Right ventricle myocardium inferior (tissue), 1 donor: ENCODE results near the gene ZNF324B. TPM values are rescaled to one million over a fixed set of nuclear protein-coding genes. Genes with fewer than 3 reads are reported as not detected.

Source experiments
- total RNA-seq: library from RNA; stranded (reverse); fragmentation: NEBNext Ultra II Directional; extraction: Animal tissue kit (Norgen Biotek cat#: 25700); gene quantifications from one replicate; pipeline ENCODE4 v1.2.1, GENCODE V29; 2021
- donor health status: DM: no; HTN: yes; CAD: no; lungs with severe emphysema.

The ZNF324B gene
- total RNA-seq, 1 donor from 2014 or later = 3.2 TPM

Other genes starting within 250 kb of the ZNF324B start
- gene ZNF544, start 222.7 kb upstream of the ZNF324B start, total RNA-seq = 19.4 TPM
- gene ZNF8, start 172.7 kb upstream of the ZNF324B start, total RNA-seq = 4.2 TPM
- gene ERVK3-1, start 146.2 kb upstream of the ZNF324B start, total RNA-seq = 21.7 TPM
- gene ZSCAN22, start 124.6 kb upstream of the ZNF324B start, total RNA-seq = 1.8 TPM
- 3.9 TPM for gene A1BG, start 98.1 kb upstream of the ZNF324B start, total RNA-seq
- 0.19 TPM for gene ZNF497, start 88.9 kb upstream of the ZNF324B start, total RNA-seq
- gene ZNF837, start 70.6 kb upstream of the ZNF324B start, total RNA-seq = 0.22 TPM
- 551 TPM for gene RPS5, start 64.4 kb upstream of the ZNF324B start, total RNA-seq
- gene RNF225, start 56.0 kb upstream of the ZNF324B start, total RNA-seq = not detected
- gene ZNF584, start 43.0 kb upstream of the ZNF324B start, total RNA-seq = 15.8 TPM
- 5.1 TPM for gene ZNF132, start 11.5 kb upstream of the ZNF324B start, total RNA-seq
- 4.3 TPM for gene ZNF324, start 15.5 kb downstream of the ZNF324B start, total RNA-seq
- 3.9 TPM for gene ZNF446, start 24.7 kb downstream of the ZNF324B start, total RNA-seq
- 3.2 TPM for gene SLC27A5, start 60.4 kb downstream of the ZNF324B start, total RNA-seq
- 9.9 TPM for gene ZBTB45, start 68.2 kb downstream of the ZNF324B start, total RNA-seq
- 143 TPM for gene TRIM28, start 92.4 kb downstream of the ZNF324B start, total RNA-seq
- gene CHMP2A, start 103.5 kb downstream of the ZNF324B start, total RNA-seq = 123 TPM
- 130 TPM for gene UBE2M, start 107.0 kb downstream of the ZNF324B start, total RNA-seq
- gene MZF1, start 121.7 kb downstream of the ZNF324B start, total RNA-seq = 10.0 TPM